Mucosa of descending colon (tissue), 3 donors: Measurements from ENCODE around the gene RETNLB. TPM values are rescaled to one million over a fixed set of nuclear protein-coding genes. Genes with fewer than 3 reads are reported as not detected.
A peak's percentile ranks its signal among the peaks of the same experiment; 100 is the strongest.

ENCODE experiments used
- ATAC-seq: fragments of 200-7000 bp; cut with Tn5 transposase; one replicate; pipeline ENCODE4 v1.9.1; 2020; ENCODE audit warnings: mild to moderate bottlenecking, moderate library complexity
- DNase-seq, 3 donors: peaks; one replicate each; pipeline ENCODE4 v3.0.0-alpha.2; 2020
- H3K36me3 ChIP-seq: fragments of 200-600 bp; one replicate; pipeline ENCODE4 v1.8.0; 2021; ENCODE audit warnings: low read depth, mild to moderate bottlenecking
- H3K4me1 ChIP-seq: fragments of 200-600 bp; one replicate; pipeline ENCODE4 v1.8.0; 2021; ENCODE audit warnings: low read depth, mild to moderate bottlenecking
- H3K4me3 ChIP-seq: fragments of 200-600 bp; one replicate; pipeline ENCODE4 v1.8.0; 2021; ENCODE audit warnings: mild to moderate bottlenecking
- H3K9me3 ChIP-seq: fragments of 200-600 bp; one replicate; pipeline ENCODE4 v1.8.0; 2021; ENCODE audit warnings: mild to moderate bottlenecking
- intact Hi-C, 2 donors: fragments of 100-400 bp; cut with DNase I in 1 of 2; cut with micrococcal nuclease in 1 of 2; formaldehyde crosslinking; loops; one replicate each; pipeline versions ENCODE4 v1.11.0 to v1.11.1; 2022; cut with DNase I, micrococcal nuclease
- total RNA-seq, 3 donors: library from RNA; stranded (reverse); fragmentation: NEBNext Ultra II Directional in 2 of 3; extraction: Animal tissue kit (Norgen Biotek cat#: 25700) in 2 of 3; gene quantifications; one replicate each; pipeline versions ENCODE4 v1.2.1 to v1.2.4, GENCODE V29; 2021 to 2023
- TF ChIP-seq, protein P1 (sequence below): fragments of 200-600 bp; IDR thresholded peaks from one replicate; pipeline ENCODE4 v1.8.0; 2022; ENCODE audit warnings: antibody characterized with exemption, mild to moderate bottlenecking
- donor health status: DM: no; HTN: no; CAD: no; lungs with moderate emphysema.
- donor health status: DM: no; HTN: no; CAD: no.
- donor health status: DM: no; HTN: yes; CAD: no.

The RETNLB gene
- total RNA-seq, 3 donors from 2014 or later = 17.1 to 136 (median 51.3) TPM

DNA sequence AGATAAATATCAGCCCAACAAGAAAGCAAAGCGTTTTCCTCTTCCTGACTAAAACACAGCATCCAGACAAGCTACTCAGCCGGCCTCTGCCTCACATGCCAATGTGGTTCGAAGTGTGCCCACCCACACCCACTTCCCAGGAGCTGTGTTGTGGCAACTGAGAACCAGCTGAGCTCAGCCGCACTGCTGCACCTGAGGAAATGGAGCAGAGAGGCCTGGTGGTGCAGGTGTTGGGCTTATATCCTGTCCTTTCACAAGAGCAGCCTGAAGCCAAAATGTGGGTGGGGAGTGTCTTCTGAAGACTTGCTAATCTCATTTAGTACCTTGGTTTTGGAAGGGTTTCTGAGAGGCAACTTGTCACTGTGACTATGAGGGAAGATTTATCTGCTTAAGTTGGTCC is 23.0 kb upstream of the RETNLB start:
- Histone ChIP-seq H3K4me1 (no peaks in the 10 kb centered on the region), H3K9me3 (no peaks in the 10 kb centered on the region), H3K4me3 (no peak overlapping the region), H3K36me3 (no peaks in the 10 kb centered on the region)
- intact Hi-C loops = no loop called here
- peak in 1 of 3 donors; percentile 48 for DNase-seq
- TF ChIP-seq, protein P1, sequence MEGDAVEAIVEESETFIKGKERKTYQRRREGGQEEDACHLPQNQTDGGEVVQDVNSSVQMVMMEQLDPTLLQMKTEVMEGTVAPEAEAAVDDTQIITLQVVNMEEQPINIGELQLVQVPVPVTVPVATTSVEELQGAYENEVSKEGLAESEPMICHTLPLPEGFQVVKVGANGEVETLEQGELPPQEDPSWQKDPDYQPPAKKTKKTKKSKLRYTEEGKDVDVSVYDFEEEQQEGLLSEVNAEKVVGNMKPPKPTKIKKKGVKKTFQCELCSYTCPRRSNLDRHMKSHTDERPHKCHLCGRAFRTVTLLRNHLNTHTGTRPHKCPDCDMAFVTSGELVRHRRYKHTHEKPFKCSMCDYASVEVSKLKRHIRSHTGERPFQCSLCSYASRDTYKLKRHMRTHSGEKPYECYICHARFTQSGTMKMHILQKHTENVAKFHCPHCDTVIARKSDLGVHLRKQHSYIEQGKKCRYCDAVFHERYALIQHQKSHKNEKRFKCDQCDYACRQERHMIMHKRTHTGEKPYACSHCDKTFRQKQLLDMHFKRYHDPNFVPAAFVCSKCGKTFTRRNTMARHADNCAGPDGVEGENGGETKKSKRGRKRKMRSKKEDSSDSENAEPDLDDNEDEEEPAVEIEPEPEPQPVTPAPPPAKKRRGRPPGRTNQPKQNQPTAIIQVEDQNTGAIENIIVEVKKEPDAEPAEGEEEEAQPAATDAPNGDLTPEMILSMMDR = no peak
- ATAC-seq = peak; percentile 14

DNA sequence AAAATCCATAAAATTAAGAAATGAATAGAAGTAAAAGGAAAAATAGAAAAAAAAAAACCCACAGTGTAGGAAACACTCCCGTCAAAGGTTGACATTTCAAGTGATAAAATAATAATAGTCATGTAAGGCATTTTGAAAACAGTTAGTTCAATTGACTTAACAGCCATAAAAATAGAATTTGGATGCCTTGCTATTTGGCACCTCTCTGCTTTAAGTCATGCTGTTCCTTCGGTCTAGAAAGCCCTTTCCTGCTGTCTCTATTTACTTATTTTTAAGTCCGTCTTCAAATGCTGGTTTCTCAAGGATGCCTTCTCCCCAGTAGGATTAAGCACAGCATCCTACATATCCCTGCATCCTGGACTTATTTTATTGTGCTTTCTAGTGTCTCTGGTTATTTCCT is 22.3 kb upstream of the RETNLB start:
- no peaks in the 10 kb centered on the region for H3K36me3 ChIP-seq
- TF ChIP-seq, protein P1 = no peak
- no peaks in the 10 kb centered on the region for H3K4me1 ChIP-seq
- intact Hi-C loops = no loop called here
- H3K9me3 ChIP-seq = no peaks in the 10 kb centered on the region
- DNase-seq (no peak), ATAC-seq (no peak)
- H3K4me3 ChIP-seq = no peak overlapping the region

DNA sequence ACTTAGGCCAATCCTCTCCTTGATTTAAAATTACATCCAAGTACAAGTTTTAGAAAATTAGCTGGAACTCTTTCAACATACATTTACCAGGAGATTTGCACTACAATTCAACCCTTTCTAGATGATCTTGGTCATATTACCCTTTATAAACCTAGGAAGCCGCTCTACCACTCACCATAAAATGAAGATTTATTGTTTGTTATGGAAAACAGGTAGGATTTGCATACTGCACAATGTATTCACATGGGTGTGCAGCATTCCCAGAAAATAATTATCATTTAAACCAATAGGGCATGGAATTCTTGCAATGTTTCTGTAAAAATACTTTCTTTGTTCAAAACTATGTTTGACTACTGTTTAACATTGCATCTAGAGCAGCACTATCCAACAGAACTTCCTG is 18.4 kb upstream of the RETNLB start:
- H3K36me3 ChIP-seq = no peaks in the 10 kb centered on the region
- intact Hi-C loops = no loop called here
- TF ChIP-seq, protein P1 = no peak
- no peak for DNase-seq
- no peaks in the 10 kb centered on the region for H3K4me1 ChIP-seq
- H3K4me3 ChIP-seq = no peak overlapping the region
- ATAC-seq = no peak
- H3K9me3 ChIP-seq = no peaks in the 10 kb centered on the region

DNA sequence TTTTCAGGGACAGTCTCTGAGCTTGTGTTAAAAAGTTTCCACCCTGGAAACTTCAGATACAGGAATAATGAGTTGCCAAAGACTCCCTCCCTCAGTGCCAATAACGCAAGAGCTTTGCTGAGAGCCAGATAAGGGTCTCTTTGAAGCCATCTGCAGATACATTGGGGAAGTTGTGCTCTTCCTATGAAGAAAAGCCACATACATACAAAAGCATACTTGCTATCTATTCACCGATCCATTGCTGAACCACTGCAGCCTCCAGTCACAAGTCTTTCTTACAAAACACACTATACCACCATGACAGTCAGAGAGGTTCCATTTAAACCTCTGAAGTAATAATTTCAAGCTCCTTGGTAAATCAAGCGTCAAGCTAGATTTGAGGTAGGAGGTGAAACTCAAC is 10.0 kb upstream of the RETNLB start:
- no peak for ATAC-seq
- Histone ChIP-seq H3K4me3 (no peak overlapping the region), H3K36me3 (no peaks in the 10 kb centered on the region), H3K4me1 (no peaks in the 10 kb centered on the region), H3K9me3 (no peaks in the 10 kb centered on the region)
- intact Hi-C loops = no loop called here
- no peak for DNase-seq
- TF ChIP-seq, protein P1 = no peak

DNA sequence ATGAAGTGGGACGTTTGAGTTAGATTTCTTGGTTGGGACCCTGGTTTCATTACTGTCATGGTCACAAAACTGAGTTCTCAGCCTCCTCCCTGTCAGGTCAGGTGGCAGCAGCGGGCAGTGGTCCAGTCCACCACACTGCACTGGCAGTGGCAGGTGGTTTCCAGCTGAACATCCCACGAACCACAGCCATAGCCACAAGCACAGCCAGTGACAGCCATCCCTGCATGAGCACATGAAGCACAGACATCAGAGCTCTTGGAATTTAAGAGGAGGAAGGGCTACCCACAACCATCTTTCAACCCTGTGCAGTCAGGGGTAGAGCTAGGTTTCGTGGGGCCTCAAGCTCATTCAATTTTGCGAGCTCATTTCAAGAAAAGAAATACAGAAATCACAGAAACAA is 1.5 kb downstream of the RETNLB start:
- TF ChIP-seq, protein P1 = no peak
- Histone ChIP-seq H3K4me1 (no peaks in the 10 kb centered on the region), H3K4me3 (no peak overlapping the region), H3K9me3 (no peaks in the 10 kb centered on the region), H3K36me3 (no peaks in the 10 kb centered on the region)
- intact Hi-C loops = no loop called here
- ATAC-seq = no peak
- DNase-seq = peak in 1 of 3 donors; percentile 27

DNA sequence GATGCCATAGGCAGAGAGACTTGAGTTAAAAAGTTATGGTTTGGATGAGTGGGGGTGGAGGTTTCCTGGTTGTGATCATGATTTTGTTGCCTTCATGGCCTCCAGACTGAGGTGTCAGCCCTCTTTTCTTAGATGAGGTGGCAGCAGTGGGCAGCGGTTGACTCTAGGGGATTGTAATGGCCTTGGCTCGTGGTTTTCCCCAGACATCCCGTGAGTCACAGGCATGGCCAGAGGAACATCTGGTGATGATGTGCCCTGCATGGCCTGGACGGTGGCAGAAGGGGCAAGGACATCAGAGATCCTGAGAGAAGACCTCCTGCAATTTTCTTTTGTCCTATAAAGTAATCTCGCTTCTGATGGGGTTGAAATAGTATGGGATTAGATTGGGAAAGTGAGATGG is 12.4 kb downstream of the RETNLB start:
- H3K9me3 ChIP-seq = no peaks in the 10 kb centered on the region
- intact Hi-C loops = no loop called here
- TF ChIP-seq, protein P1 = no peak
- ATAC-seq = no peak
- DNase-seq = no peak
- no peak overlapping the region for H3K4me3 ChIP-seq
- H3K4me1 ChIP-seq = no peaks in the 10 kb centered on the region
- H3K36me3 ChIP-seq = no peaks in the 10 kb centered on the region
